Measurements from ENCODE around the gene RANBP17. TPM values are rescaled to one million over a fixed set of nuclear protein-coding genes. Genes with fewer than 3 reads are reported as not detected.

RANBP17 gene
- total RNA-seq, 2 experiments from 2014 or later = not detected

DNA sequence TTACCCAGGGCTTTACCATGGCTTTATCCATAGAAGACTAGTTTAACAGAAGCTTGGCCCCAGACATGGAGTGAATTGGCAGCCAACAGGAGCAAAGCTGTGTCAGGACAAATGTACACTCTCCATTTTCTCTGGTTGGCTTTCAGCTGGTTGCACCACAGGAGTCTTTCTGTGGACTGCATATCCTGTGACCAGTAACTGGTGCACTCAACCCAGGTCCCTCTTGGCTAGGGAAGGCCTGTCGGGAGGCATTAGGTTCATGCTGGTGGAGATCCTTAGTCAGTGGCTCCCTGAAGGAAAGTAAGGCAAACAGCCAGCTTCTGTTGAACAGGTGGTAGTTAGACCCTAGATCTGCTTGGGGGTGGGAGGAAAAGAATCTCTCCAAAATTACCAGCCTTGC lies 300.3 kb downstream of the RANBP17 start:
- H3K9me3 Mint-ChIP-seq = no peaks in the 10 kb centered on the region
- H3K36me3 Mint-ChIP-seq (ENCODE audit: low read depth) = no peaks in the 10 kb centered on the region
- ChIA-PET POLR2A (no interaction called here), CTCF (no interaction called here)
- intact Hi-C loops (cut with DNase I, micrococcal nuclease) = no loop called here
- no peak overlapping the region for H3K4me3 Mint-ChIP-seq
- ATAC-seq (ENCODE audit: poor library complexity) (no peak), DNase-seq (no peak)
- TF ChIP-seq, protein P1, sequence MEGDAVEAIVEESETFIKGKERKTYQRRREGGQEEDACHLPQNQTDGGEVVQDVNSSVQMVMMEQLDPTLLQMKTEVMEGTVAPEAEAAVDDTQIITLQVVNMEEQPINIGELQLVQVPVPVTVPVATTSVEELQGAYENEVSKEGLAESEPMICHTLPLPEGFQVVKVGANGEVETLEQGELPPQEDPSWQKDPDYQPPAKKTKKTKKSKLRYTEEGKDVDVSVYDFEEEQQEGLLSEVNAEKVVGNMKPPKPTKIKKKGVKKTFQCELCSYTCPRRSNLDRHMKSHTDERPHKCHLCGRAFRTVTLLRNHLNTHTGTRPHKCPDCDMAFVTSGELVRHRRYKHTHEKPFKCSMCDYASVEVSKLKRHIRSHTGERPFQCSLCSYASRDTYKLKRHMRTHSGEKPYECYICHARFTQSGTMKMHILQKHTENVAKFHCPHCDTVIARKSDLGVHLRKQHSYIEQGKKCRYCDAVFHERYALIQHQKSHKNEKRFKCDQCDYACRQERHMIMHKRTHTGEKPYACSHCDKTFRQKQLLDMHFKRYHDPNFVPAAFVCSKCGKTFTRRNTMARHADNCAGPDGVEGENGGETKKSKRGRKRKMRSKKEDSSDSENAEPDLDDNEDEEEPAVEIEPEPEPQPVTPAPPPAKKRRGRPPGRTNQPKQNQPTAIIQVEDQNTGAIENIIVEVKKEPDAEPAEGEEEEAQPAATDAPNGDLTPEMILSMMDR (IDR thresholded peaks at IDR 0.05) = no peak
- Histone ChIP-seq H3K9me3 (ENCODE audit: control insufficient read depth in 1 of 2, insufficient read depth in 1 of 2, low read length in 2 of 2) (no peaks in the 10 kb centered on the region), H3K4me3 (ENCODE audit: low read length) (no peak overlapping the region), H3K27ac (ENCODE audit: low read depth in 1 of 2, low read length in 2 of 2) (no peak overlapping the region), H3K4me1 (ENCODE audit: insufficient read depth, low read length) (no peaks in the 10 kb centered on the region), H3K27me3 (ENCODE audit: control insufficient read depth in 1 of 2, insufficient read depth in 2 of 2, low read length in 2 of 2) (no peaks in the 10 kb centered on the region), H3K36me3 (ENCODE audit: insufficient read depth, low read length) (no peaks in the 10 kb centered on the region)
- H3K27me3 Mint-ChIP-seq = peaks cover 3% of the 10 kb centered on the region
- no peaks in the 10 kb centered on the region for H3K4me1 Mint-ChIP-seq (ENCODE audit: low read depth)
- no peak overlapping the region for H3K27ac Mint-ChIP-seq

DNA sequence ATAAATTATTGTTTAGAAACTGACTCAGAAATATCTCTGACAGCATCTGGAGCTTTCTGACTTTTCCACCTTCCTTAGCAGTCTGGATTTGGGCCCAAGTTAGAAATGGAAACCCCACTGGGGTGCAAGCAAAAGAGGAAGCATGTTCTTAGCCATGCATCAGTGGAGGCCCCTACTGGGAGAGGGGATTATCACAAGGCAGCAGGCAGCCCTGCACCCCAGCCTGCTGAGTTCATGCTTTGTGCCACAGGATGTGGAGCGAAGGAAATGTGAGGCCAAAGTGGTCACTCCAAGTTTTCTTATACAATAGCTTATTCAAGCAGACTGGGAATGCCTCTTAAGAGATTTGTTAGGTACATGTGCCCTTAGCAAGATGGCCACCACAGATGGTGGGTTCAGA lies 300.8 kb downstream of the RANBP17 start:
- Histone ChIP-seq H3K36me3 (ENCODE audit: insufficient read depth, low read length) (no peaks in the 10 kb centered on the region), H3K4me3 (ENCODE audit: low read length) (no peak overlapping the region), H3K27ac (ENCODE audit: low read depth in 1 of 2, low read length in 2 of 2) (no peak overlapping the region), H3K4me1 (ENCODE audit: insufficient read depth, low read length) (no peaks in the 10 kb centered on the region), H3K9me3 (ENCODE audit: control insufficient read depth in 1 of 2, insufficient read depth in 1 of 2, low read length in 2 of 2) (no peaks in the 10 kb centered on the region), H3K27me3 (ENCODE audit: control insufficient read depth in 1 of 2, insufficient read depth in 2 of 2, low read length in 2 of 2) (no peaks in the 10 kb centered on the region)
- Mint-ChIP-seq H3K4me1 (ENCODE audit: low read depth) (no peaks in the 10 kb centered on the region), H3K4me3 (no peak overlapping the region), H3K27ac (no peak overlapping the region), H3K36me3 (ENCODE audit: low read depth) (no peaks in the 10 kb centered on the region), H3K27me3 (peaks cover 3% of the 10 kb centered on the region), H3K9me3 (no peaks in the 10 kb centered on the region)
- no peak for DNase-seq
- POLR2A ChIA-PET = no interaction called here
- intact Hi-C loops (cut with DNase I, micrococcal nuclease) = no loop called here
- CTCF ChIA-PET = no interaction called here
- no peak for ATAC-seq (ENCODE audit: poor library complexity)
- TF ChIP-seq, protein P1 (IDR thresholded peaks at IDR 0.05) = no peak

GRCh38 chr5:171166766-171167165 lies 304.9 kb downstream of the RANBP17 start:
- H3K27ac ChIP-seq (ENCODE audit: low read depth in 1 of 2, low read length in 2 of 2) = no peak overlapping the region
- Mint-ChIP-seq H3K9me3 (no peaks in the 10 kb centered on the region), H3K36me3 (ENCODE audit: low read depth) (no peaks in the 10 kb centered on the region), H3K27me3 (peaks cover 3% of the 10 kb centered on the region), H3K27ac (no peak overlapping the region), H3K4me3 (no peak overlapping the region), H3K4me1 (ENCODE audit: low read depth) (no peaks in the 10 kb centered on the region)
- ChIA-PET CTCF (no interaction called here), POLR2A (no interaction called here)
- H3K9me3 ChIP-seq (ENCODE audit: control insufficient read depth in 1 of 2, insufficient read depth in 1 of 2, low read length in 2 of 2) = no peaks in the 10 kb centered on the region
- no peak for DNase-seq
- no peak for ATAC-seq (ENCODE audit: poor library complexity)
- H3K27me3 ChIP-seq (ENCODE audit: control insufficient read depth in 1 of 2, insufficient read depth in 2 of 2, low read length in 2 of 2) = no peaks in the 10 kb centered on the region
- TF ChIP-seq, protein P1 (IDR thresholded peaks at IDR 0.05) = no peak
- intact Hi-C loops (cut with DNase I, micrococcal nuclease) = no loop called here
- no peak overlapping the region for H3K4me3 ChIP-seq (ENCODE audit: low read length)
- no peaks in the 10 kb centered on the region for H3K36me3 ChIP-seq (ENCODE audit: insufficient read depth, low read length)
- no peaks in the 10 kb centered on the region for H3K4me1 ChIP-seq (ENCODE audit: insufficient read depth, low read length)

All from CD4-positive, alpha-beta T cell (primary cell).